H9 (cell line): ENCODE results near the gene WFDC5. TPM values are rescaled to one million over a fixed set of nuclear protein-coding genes. Genes with fewer than 3 reads are reported as not detected.
A peak's percentile ranks its signal among the peaks of the same experiment; 100 is the strongest.

Experiments
- DNase-seq: peaks from one replicate; pipeline ENCODE4 v3.0.0-alpha.2; 2017
- H2AFZ ChIP-seq: one replicate; pipeline ENCODE4 v1.6.1; 2013; ENCODE audit warnings: mild to moderate bottlenecking, low read length, control low read depth, moderate library complexity
- H2AK5ac ChIP-seq: 2 replicates; pipeline ENCODE4 v1.6.1; 2013; ENCODE audit warnings: low read length, control low read depth, mixed read lengths; ENCODE audit not compliant: insufficient read length
- H2BK120ac ChIP-seq: one replicate; pipeline ENCODE4 v1.6.1; 2013; ENCODE audit warnings: low read depth, mild to moderate bottlenecking, low read length, control low read depth, inconsistent platforms; ENCODE audit not compliant: poor library complexity, severe bottlenecking
- H2BK12ac ChIP-seq: 2 replicates; pipeline ENCODE4 v1.6.1; 2013; ENCODE audit warnings: low read length, control low read depth, mixed read lengths, low read depth; ENCODE audit not compliant: insufficient read length
- H2BK15ac ChIP-seq: 2 replicates; pipeline ENCODE4 v1.6.1; 2013; ENCODE audit warnings: low read depth, low read length, control low read depth
- H2BK20ac ChIP-seq: one replicate; pipeline ENCODE4 v1.6.1; 2013; ENCODE audit warnings: low read depth, mild to moderate bottlenecking, low read length, control low read depth, inconsistent platforms; ENCODE audit not compliant: poor library complexity, severe bottlenecking
- H2BK5ac ChIP-seq: 2 replicates; pipeline ENCODE4 v1.6.1; 2013; ENCODE audit warnings: low read length, control low read depth, mixed read lengths; ENCODE audit not compliant: insufficient read length
- H3K14ac ChIP-seq: 2 replicates; pipeline ENCODE4 v1.6.1; 2013; ENCODE audit warnings: low read length, control low read depth; ENCODE audit not compliant: insufficient read depth
- H3K18ac ChIP-seq: 2 replicates; pipeline ENCODE4 v1.6.1; 2013; ENCODE audit warnings: low read depth, mild to moderate bottlenecking, mixed read lengths, low read length, control low read depth; ENCODE audit not compliant: insufficient read length
- H3K23ac ChIP-seq: 2 replicates; pipeline ENCODE4 v1.6.1; 2013; ENCODE audit warnings: low read length, control low read depth, mixed read lengths, low read depth; ENCODE audit not compliant: insufficient read length
- H3K23me2 ChIP-seq: 2 replicates; pipeline ENCODE4 v1.6.1; 2013; ENCODE audit warnings: low read depth, mild to moderate bottlenecking, mixed read lengths, low read length, control low read depth; ENCODE audit not compliant: insufficient read length, poor library complexity, severe bottlenecking
- H3K27ac ChIP-seq: 2 replicates; pipeline ENCODE4 v1.5.1; 2013; ENCODE audit warnings: low read length, control low read depth, mixed read lengths, low read depth; ENCODE audit not compliant: insufficient read length
- H3K27me3 ChIP-seq: 2 replicates; pipeline ENCODE4 v1.6.1; 2013; ENCODE audit warnings: low read length, control low read depth, inconsistent platforms; ENCODE audit not compliant: insufficient read depth
- H3K4ac ChIP-seq: 2 replicates; pipeline ENCODE4 v1.6.1; 2013; ENCODE audit warnings: low read depth, mild to moderate bottlenecking, control low read depth, inconsistent platforms, low read length, moderate library complexity
- H3K4me1 ChIP-seq: 2 replicates; pipeline ENCODE4 v1.6.1; 2013; ENCODE audit warnings: low read length, control low read depth, inconsistent platforms; ENCODE audit not compliant: insufficient read depth
- H3K4me2 ChIP-seq: 2 replicates; pipeline ENCODE4 v1.6.1; 2013; ENCODE audit warnings: low read length, control low read depth, mixed read lengths; ENCODE audit not compliant: insufficient read length, insufficient read depth
- H3K56ac ChIP-seq: 2 replicates; pipeline ENCODE4 v1.6.1; 2013; ENCODE audit warnings: low read depth, mild to moderate bottlenecking, mixed read lengths, low read length, control low read depth; ENCODE audit not compliant: insufficient read length
- H3K79me1 ChIP-seq: 2 replicates; pipeline ENCODE4 v1.6.1; 2013; ENCODE audit warnings: low read depth, mild to moderate bottlenecking, moderate library complexity, low read length, control low read depth, inconsistent platforms; ENCODE audit not compliant: insufficient read depth, poor library complexity, severe bottlenecking
- H3K79me2 ChIP-seq: 2 replicates; pipeline ENCODE4 v1.6.1; 2013; ENCODE audit warnings: low read length, control low read depth, inconsistent platforms; ENCODE audit not compliant: insufficient read depth
- H3K9ac ChIP-seq: 2 replicates; pipeline ENCODE4 v1.6.1; 2013; ENCODE audit warnings: low read length, control low read depth, mixed read lengths; ENCODE audit not compliant: insufficient read length; ENCODE audit errors: extremely low read depth
- H3K9me3 ChIP-seq: one replicate; pipeline ENCODE4 v1.6.1; 2013; ENCODE audit warnings: low read depth, low read length, inconsistent platforms; ENCODE audit not compliant: control insufficient read depth
- H3T11ph ChIP-seq: one replicate; pipeline ENCODE4 v1.6.1; 2013; ENCODE audit warnings: mild to moderate bottlenecking, low read length, control low read depth, inconsistent platforms
- H4K20me1 ChIP-seq: one replicate; pipeline ENCODE4 v1.6.1; 2013; ENCODE audit not compliant: control insufficient read depth, insufficient read length, insufficient read depth
- H4K5ac ChIP-seq: 2 replicates; pipeline ENCODE4 v1.6.1; 2013; ENCODE audit warnings: low read depth, mild to moderate bottlenecking, mixed read lengths, low read length, control low read depth; ENCODE audit not compliant: insufficient read length
- H4K8ac ChIP-seq: replicated peaks from 2 replicates; pipeline ENCODE4 v1.6.1; 2013; ENCODE audit warnings: low read length, control low read depth, mixed read lengths, low read depth; ENCODE audit not compliant: insufficient read length
- H4K91ac ChIP-seq: 2 replicates; pipeline ENCODE4 v1.6.1; 2013; ENCODE audit warnings: low read depth, mild to moderate bottlenecking, moderate library complexity, mixed read lengths, low read length, control low read depth; ENCODE audit not compliant: insufficient read length
- H3K27ac Mint-ChIP-seq, 3 experiments: 2 replicates in 2 of 3; 3 replicates in 1 of 3; pipeline ENCODE4 v1.8.0; 2020 to 2021; ENCODE audit warnings: mixed read lengths in 3 of 3, mild to moderate bottlenecking in 1 of 3, moderate library complexity in 1 of 3
- H3K27me3 Mint-ChIP-seq: 2 replicates; pipeline ENCODE4 v1.8.0; 2021; ENCODE audit warnings: low read depth, mild to moderate bottlenecking, moderate library complexity, mixed read lengths
- H3K36me3 Mint-ChIP-seq, 3 experiments: 2 replicates in 2 of 3; 3 replicates in 1 of 3; pipeline ENCODE4 v1.8.0; 2020 to 2021; ENCODE audit warnings: low read depth in 3 of 3, mixed read lengths in 3 of 3; ENCODE audit not compliant: insufficient read depth in 1 of 3
- H3K4me1 Mint-ChIP-seq, 2 experiments: 2 replicates each; pipeline ENCODE4 v1.8.0; 2020; ENCODE audit warnings: mixed read lengths in 2 of 2
- H3K4me3 Mint-ChIP-seq, 2 experiments: 2 replicates in 1 of 2; 3 replicates in 1 of 2; pipeline ENCODE4 v1.8.0; 2020 to 2021; ENCODE audit warnings: mild to moderate bottlenecking in 2 of 2, mixed read lengths in 2 of 2, moderate library complexity in 1 of 2
- H3K9me3 Mint-ChIP-seq, 2 experiments: 2 replicates in 1 of 2; 3 replicates in 1 of 2; pipeline ENCODE4 v1.8.0; 2020; ENCODE audit warnings: mild to moderate bottlenecking in 2 of 2, mixed read lengths in 2 of 2, moderate library complexity in 1 of 2
- CTCF ChIP-seq: fragments of 200-600 bp; sonication (generic); conservative IDR thresholded peaks from 3 replicates; pipeline ENCODE4 v1.8.0; 2021; ENCODE audit warnings: antibody characterized with exemption, mild to moderate bottlenecking
- WGBS: extraction: QIAGEN DNeasy Blood & Tissue Kit; methylation state at CpG from one replicate; pipeline ENCODE4 v1.1.7; 2013; ENCODE audit warnings: missing lambda C conversion rate, low lambda C conversion rate, mixed read lengths; ENCODE audit not compliant: insufficient read length; ENCODE audit errors: extremely low coverage; 5-methylcytosine and 5-hydroxymethylcytosine counted together
- total RNA-seq: library from RNA; stranded (reverse); gene quantifications from 2 replicates; pipeline ENCODE4 v1.2.1, GENCODE V29; 2021

The WFDC5 gene
- total RNA-seq, 1 experiment from 2014 or later: not detected

GRCh38 chr20:45101333-45101850 lies 13.6 kb downstream of the WFDC5 start:
- Histone ChIP-seq H3K18ac (no peak overlapping the region), H3K4me1 (no peaks in the 10 kb centered on the region; the same call in 1 of the 2 replicates), H3K9ac (no peak overlapping the region), H3K4ac (no peak overlapping the region), H2BK5ac (no peak overlapping the region), H3K79me1 (no peaks in the 10 kb centered on the region), H3K79me2 (no peaks in the 10 kb centered on the region), H3K23me2 (no peaks in the 10 kb centered on the region), H3T11ph (no peak overlapping the region), H3K4me2 (peak overlapping the region; percentile 35), H3K56ac (no peak overlapping the region), H2AFZ (no peak overlapping the region), H3K23ac (no peak overlapping the region), H3K14ac (no peak overlapping the region), H2AK5ac (no peak overlapping the region), H2BK15ac (no peak overlapping the region), H4K20me1 (no peaks in the 10 kb centered on the region), H3K9me3 (no peaks in the 10 kb centered on the region), H2BK120ac (no peak overlapping the region), H4K5ac (no peak overlapping the region), H2BK12ac (no peak overlapping the region), H2BK20ac (no peak overlapping the region), H3K27me3 (no peaks in the 10 kb centered on the region; the same call in 1 of the 2 replicates), H4K91ac (no peak overlapping the region), H3K27ac (no peak overlapping the region), H4K8ac (no peak overlapping the region)
- no peak for TF ChIP-seq CTCF
- Mint-ChIP-seq H3K27ac (no peak overlapping the region), H3K36me3 (peaks cover 2 to 4% (median 2%) of the 10 kb centered on the region in 3 experiments; a peak in 5 of 7 replicates), H3K4me1 (peaks cover 11% of the 10 kb centered on the region in 2 experiments), H3K9me3 (peaks cover 0 to 4% of the 10 kb centered on the region in 2 experiments; a peak in 3 of 5 replicates), H3K4me3 (peak overlapping the region; percentile 55 to 73; a peak in 4 of 5 replicates), H3K27me3 (peaks cover 53% of the 10 kb centered on the region)
- WGBS: no CpG with 5 or more reads among the region's 6 CpGs
- DNase-seq: no peak
